Activated CD4-positive, alpha-beta T cell treated with anti-CD3 and anti-CD28 coated beads, Interleukin-10, Interleukin-2, amounts not matched to agents 100 ng/mL and 50 ng/mL, durations not matched to agents 16 hours and 8 hours (primary cell): ENCODE results near the gene BICRAL.
A peak's percentile ranks its signal among the peaks of the same experiment; 100 is the strongest.

ENCODE experiments used
- DNase-seq: peaks from one replicate; pipeline ENCODE4 v3.0.0-alpha.2; 2020

Gene BICRAL

DNA sequence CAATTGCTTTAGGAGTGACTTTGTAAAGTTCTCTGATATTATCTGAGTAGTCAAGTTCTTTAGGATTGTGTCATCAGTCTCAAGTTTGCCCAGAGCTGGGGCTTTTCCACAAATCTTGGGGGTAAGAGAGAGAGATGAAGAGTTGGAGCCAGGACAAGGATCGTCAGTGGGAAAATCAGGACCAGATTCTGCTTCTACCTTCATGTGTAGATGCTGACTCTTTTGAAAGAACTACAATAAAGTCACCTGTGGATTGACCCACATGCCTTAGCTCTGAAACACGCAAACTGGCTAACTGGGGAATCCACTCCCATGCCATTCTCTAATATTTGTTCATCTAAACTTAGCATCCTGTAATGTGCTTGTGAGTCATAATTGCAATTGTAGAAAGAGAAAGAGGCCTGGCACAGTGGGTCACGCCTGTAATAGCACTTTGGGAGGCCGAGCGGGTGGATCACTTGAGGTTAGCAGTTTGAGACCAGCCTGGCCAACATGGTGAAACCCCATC, 15.6 kb upstream of the BICRAL start:
- no peak for DNase-seq

DNA sequence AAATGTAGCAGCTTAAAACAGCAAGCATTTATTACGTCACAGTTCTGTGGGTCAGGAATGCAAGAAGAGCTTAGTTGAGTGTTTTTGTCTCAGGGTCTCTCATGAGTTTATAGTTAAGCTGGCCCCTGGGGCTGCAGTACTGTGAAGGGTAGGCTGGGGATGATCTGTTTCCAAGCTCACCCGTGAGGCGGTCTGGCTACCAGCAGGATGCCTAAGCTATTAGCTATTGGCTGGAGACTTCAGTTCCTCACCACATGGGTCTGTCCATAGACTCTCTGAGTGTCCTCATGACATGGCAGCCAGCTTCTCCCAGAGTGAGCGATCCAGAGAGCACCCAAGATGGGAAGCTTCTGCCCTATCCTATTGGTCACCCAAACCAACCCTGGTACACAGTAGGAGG, 12.8 kb upstream of the BICRAL start:
- no peak for DNase-seq

- DNase-seq, result no peak
Measured at GRCh38 chr6:42769836-42770235, 12.0 kb upstream of the BICRAL start.

GRCh38 chr6:42771741-42772100, 10.1 kb upstream of the BICRAL start:
- DNase-seq, result peak; percentile 38

DNA sequence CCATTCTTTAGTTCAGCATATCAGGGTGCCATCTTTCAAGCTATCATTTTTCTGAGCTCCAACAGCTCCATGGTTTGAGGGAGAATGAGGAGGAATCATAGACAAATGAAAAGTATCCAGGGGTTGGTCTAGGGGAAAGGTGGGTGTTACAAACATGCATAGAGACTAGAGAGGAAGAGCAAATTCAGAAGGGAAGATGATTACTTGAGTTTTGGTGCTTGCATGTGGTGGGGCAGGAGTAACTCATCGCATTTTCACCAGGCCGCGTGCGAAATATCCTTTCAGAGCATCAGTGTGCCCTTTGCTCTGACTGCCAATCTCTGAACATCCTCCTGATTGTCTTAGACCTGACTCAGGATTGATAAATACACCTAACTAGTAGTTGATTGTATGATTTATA, 7.7 kb upstream of the BICRAL start:
- peak; percentile 38 for DNase-seq

GRCh38 chr6:42774821-42775487, 6.9 kb upstream of the BICRAL start:
- peak; percentile 76 for DNase-seq

GRCh38 chr6:42777126-42777822, 4.6 kb upstream of the BICRAL start:
- DNase-seq, result peak; percentile 48

GRCh38 chr6:42778122-42778521, 3.7 kb upstream of the BICRAL start:
- no peak for DNase-seq

DNA sequence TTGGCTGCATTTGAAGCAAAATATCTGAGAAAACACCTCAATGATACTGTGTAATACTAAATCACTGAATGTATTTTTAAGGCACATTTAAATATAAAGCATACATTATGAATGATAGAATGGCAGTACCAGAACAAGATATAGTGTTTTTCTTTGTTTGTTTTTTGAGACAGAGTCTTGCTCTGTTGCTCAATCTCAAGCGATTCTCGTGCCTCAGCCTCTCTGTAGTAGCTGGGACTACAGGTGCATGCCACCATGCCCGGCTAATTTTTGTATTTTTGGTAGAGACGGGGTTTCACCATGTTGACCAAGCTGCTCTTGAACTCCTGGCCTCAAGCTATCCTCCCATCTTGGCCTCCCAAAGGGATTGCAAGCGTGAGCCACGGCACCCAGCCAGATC, 2.3 kb upstream of the BICRAL start:
- no peak for DNase-seq

- no peak for DNase-seq
Measured at GRCh38 chr6:42781546-42781795, 381 bp upstream of the BICRAL start.

DNA sequence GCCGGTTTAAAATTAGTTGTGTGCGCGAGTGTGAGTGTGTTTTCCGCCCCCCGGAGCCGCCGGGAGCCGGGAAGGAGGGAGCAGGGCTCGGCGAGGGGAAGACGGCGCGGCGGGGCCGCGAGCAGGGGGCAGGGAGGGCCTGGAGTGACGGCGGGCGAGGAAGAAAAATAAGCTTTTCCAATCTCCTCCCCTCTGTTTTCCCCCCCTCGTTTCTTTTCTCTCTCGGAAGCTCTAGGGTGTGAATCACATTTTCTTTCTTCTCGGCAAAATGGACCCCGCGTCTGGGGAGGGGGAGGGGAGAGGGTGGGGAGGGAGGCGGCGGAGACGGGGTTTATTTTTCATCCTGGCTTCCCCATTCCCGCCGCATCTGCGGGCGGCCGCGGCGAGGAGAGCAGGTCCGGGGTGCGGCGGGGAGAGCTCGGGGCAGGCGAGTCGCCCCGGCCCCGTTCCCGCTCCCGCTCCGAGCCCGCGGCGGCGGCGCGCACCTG, 881 bp downstream of the BICRAL start:
- DNase-seq, result peak; percentile 76

DNA sequence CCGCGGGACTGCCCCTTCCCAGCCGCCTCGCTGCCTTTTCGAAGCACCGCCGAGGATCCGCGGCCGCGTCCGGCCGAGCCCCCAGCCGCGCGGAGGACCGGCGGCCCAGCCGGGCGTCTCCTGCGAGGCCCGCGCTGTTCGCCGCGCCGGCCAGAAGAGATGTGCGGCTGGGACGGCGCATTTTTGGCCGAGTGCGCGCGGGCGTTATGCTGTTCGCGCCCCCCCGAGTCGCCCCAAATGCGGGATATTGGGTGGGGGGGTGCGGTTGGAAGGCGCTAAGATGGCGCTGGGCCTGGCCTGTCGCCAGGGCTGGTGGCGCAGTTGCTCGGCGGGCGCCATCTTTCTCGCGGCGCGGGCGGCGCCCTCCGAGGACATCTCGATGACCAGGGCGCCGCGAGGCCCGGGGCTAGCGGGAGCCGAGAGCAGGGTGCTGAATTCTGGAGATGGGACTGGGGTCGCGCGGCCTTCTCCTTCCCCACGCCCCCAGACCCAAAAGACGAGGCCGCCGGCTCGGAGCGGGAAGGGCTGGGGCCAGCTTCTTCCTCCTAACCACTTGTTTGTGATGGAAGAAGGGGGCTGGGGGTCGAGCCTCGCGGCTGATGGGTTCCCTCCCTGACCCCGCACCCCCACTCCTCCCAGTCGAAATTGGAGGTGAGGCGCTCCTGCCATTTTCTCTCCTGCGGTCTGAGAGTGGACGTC, 1.5 kb downstream of the BICRAL start:
- peak; percentile 72 for DNase-seq

DNA sequence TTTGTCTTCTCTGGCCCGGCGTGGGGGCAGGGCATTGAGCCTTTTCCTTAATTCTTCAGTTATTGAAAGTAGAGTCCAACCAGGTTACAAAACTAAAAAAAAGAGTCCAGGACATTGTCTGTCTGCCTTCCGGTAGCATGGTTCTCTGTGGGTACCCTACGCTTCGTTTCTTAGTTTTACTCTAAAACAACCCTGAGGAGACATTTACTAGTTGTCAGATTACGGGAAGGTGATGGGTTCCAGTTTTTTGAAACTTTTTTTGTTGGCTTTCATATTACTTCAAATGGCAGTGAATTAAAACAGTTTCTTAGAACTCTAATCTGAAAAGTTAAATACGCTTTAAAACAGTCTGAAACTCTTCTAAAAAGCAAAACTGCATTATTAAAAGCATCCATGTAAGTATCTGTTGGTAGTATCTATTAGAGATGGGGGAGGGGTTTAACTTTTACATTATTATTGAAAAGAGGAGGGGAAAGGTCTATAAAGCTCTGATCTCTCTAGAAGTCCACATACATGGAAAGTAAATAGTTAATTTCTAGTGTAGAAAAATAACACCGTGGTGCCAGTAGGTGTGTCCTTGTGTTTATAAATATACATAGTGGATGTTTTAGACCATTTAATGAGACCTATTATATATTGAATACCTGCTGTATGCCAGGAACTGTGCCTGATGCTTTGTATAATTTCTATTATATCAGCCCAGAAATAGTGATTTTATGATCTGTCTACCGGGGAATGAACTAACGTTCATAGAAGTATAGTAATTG, 2.2 kb downstream of the BICRAL start:
- no peak for DNase-seq

- DNase-seq, result no peak
Measured at GRCh38 chr6:42784717-42785498, 3.1 kb downstream of the BICRAL start.

GRCh38 chr6:42786525-42786985, 4.7 kb downstream of the BICRAL start:
- DNase-seq, result no peak

DNA sequence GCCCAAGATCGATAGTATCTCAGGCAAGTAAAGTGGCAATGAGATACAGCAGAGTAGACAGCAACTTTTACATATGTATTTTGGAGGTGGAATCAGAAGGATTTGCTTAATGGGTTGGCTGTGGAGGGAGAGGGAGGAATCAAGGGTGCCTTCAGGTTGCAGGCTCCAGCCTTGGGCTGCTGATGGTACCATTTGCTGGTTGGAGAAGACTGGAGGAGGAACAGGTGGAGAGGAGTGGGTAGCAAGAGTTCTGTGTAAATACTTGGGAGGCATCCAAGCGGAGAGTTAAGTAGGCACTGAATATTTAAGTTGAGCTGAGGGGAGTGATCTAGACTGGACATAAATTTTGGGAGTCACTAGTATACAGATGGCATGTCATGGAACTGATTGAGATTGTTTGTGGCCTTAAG, 5.2 kb downstream of the BICRAL start:
- DNase-seq, result no peak

DNA sequence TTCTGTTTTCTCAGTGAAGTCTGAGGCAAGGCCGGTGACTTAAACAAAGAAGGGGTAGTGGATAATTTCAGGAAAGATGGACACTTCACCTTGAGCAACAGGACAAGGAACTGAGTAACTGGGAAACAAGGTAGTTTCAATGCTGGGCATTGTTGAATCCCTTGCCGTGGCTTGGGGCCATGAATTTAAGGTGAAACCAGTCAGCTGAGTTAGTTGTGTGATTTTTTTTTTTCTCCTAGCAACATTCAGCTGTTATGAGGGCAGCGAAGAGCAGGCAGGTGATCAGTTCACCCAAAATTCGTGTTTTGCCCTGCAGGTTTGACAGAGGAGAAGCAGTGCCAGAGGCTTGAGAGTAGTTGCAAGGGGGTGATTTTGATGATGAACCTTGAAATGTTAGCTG, 6.8 kb downstream of the BICRAL start:
- DNase-seq, result no peak

DNA sequence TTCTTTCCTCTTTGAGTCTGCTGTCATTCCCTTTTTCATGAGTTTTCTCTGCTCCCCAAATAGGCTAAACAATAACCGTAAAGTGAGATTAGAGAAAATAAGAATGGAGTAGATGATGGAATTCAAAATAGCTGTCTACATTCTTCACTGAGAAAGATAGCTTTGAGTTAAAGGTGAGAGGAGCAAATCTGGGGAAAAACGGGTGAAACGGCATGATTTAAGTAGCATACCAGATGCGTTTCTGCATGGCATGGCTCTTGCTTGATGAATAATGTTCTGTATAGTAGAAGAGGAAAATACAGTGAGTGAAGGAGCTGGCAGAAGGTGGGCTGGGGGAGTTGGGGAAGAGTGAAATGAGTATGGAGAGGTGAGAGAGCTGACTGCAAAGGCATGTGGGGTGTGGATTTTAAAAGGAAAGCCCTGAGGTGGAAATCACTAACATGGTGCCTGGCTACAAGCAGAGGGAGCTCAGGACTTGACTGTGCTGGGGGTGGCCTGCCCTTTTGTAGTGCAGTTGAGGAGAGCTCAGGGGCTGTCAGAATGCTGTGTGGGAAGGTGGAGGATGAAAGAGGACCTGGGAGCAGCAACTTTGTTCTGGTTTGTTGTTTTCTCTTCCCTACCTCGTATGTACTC, 8.8 kb downstream of the BICRAL start:
- DNase-seq, result no peak

DNA sequence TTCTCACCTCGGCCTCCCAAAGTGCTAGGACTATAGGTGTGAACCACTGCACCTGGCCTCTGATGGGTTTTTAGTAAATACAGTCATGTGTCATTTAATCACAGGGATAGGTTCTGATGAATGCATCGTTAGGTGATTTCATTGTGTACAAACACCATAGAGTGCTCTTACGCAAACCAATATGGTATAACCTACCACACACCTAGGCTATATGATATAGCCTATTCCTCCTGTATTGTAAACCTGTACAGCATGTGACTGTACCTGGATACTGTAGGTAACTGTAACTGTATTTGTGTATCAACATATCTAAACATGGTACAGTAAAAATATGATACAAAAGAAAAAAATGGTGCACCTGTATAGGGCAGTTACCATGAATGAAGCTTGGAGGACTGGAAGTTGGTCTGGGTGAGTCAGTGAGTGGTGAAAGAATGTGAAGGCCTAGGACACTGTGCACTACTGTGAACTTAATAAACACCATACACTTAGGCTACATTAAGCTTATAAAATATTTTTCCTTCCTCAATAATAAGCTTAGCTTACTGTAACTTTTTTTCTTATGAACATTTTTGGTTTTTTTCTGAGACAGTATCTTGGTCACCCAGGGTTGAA, 10.0 kb downstream of the BICRAL start:
- no peak for DNase-seq

GRCh38 chr6:42795651-42796050, 13.8 kb downstream of the BICRAL start:
- DNase-seq, result no peak

GRCh38 chr6:42796171-42796570, 14.3 kb downstream of the BICRAL start:
- DNase-seq, result no peak
